ENCODE data around the gene BMP2.

BMP2 gene

GRCh38 chr20:6812530-6812929 is 45.0 kb downstream of the BMP2 start:
- Histone ChIP-seq H3K27me3 (peaks cover 0 to 15% (median 0%) of the 10 kb centered on the region in 11 experiments; a peak in 2 of 22 replicates), H3K4me3 (no peak overlapping the region), H4K20me1 (no peaks in the 10 kb centered on the region), H3K9ac (no peak overlapping the region), H3K4me1 (no peaks in the 10 kb centered on the region), H3K36me3 (no peaks in the 10 kb centered on the region), H3K9me3 (replicated peaks in 1 of 11) (peaks cover 0 to 5% (median 0%) of the 10 kb centered on the region in 11 experiments; a peak in 2 of 22 replicates), H3K27ac (no peak overlapping the region), H3K4me2 (no peak overlapping the region)
- no peak for TF ChIP-seq Cebpa-rat (IDR thresholded peaks at IDR 0.05)

- no peak for TF ChIP-seq Cebpa-rat (IDR thresholded peaks at IDR 0.05)
- no peaks in the 10 kb centered on the region for H3K4me1 ChIP-seq
- H3K4me2 ChIP-seq, result no peak overlapping the region
- H3K27me3 ChIP-seq, result peaks cover 0 to 15% (median 0%) of the 10 kb centered on the region in 11 experiments; a peak in 2 of 22 replicates
- H4K20me1 ChIP-seq, result no peaks in the 10 kb centered on the region
- no peak overlapping the region for H3K27ac ChIP-seq
- no peaks in the 10 kb centered on the region for H3K9me3 ChIP-seq (replicated peaks in 1 of 11)
- H3K4me3 ChIP-seq, result no peak overlapping the region
- H3K9ac ChIP-seq, result no peak overlapping the region
- H3K36me3 ChIP-seq, result no peaks in the 10 kb centered on the region
Observed at GRCh38 chr20:6814945-6815344, 47.5 kb downstream of the BMP2 start.

GRCh38 chr20:6818033-6818808 is 50.7 kb downstream of the BMP2 start:
- Histone ChIP-seq H3K27ac (no peak overlapping the region), H3K4me2 (no peak overlapping the region), H3K27me3 (peaks cover 0 to 6% (median 0%) of the 10 kb centered on the region in 11 experiments; a peak in 1 of 22 replicates), H4K20me1 (no peaks in the 10 kb centered on the region), H3K4me3 (no peak overlapping the region), H3K9ac (no peak overlapping the region), H3K36me3 (no peaks in the 10 kb centered on the region), H3K4me1 (no peaks in the 10 kb centered on the region; a peak in 1 of 20 replicates), H3K9me3 (replicated peaks in 1 of 11) (no peaks in the 10 kb centered on the region)
- no peak for TF ChIP-seq Cebpa-rat (IDR thresholded peaks at IDR 0.05)

GRCh38 chr20:6819599-6819998 is 52.1 kb downstream of the BMP2 start:
- H3K9me3 ChIP-seq (replicated peaks in 1 of 11), result no peaks in the 10 kb centered on the region
- H3K9ac ChIP-seq, result no peak overlapping the region
- H3K27me3 ChIP-seq, result no peaks in the 10 kb centered on the region
- TF ChIP-seq Cebpa-rat (IDR thresholded peaks at IDR 0.05), result no peak
- no peak overlapping the region for H3K4me2 ChIP-seq
- no peak overlapping the region for H3K27ac ChIP-seq
- H4K20me1 ChIP-seq, result no peaks in the 10 kb centered on the region
- no peaks in the 10 kb centered on the region; a peak in 1 of 20 replicates for H3K4me1 ChIP-seq
- no peaks in the 10 kb centered on the region for H3K36me3 ChIP-seq
- no peak overlapping the region for H3K4me3 ChIP-seq

GRCh38 chr20:6824401-6824800 is 56.9 kb downstream of the BMP2 start:
- no peaks in the 10 kb centered on the region for H3K9me3 ChIP-seq (replicated peaks in 1 of 11)
- no peak for TF ChIP-seq Cebpa-rat (IDR thresholded peaks at IDR 0.05)
- no peaks in the 10 kb centered on the region for H4K20me1 ChIP-seq
- H3K9ac ChIP-seq, result no peak overlapping the region
- H3K27me3 ChIP-seq, result no peaks in the 10 kb centered on the region
- H3K36me3 ChIP-seq, result no peaks in the 10 kb centered on the region
- H3K4me1 ChIP-seq, result no peaks in the 10 kb centered on the region; a peak in 1 of 20 replicates
- no peak overlapping the region for H3K27ac ChIP-seq
- no peak overlapping the region for H3K4me3 ChIP-seq
- no peak overlapping the region for H3K4me2 ChIP-seq

DNA sequence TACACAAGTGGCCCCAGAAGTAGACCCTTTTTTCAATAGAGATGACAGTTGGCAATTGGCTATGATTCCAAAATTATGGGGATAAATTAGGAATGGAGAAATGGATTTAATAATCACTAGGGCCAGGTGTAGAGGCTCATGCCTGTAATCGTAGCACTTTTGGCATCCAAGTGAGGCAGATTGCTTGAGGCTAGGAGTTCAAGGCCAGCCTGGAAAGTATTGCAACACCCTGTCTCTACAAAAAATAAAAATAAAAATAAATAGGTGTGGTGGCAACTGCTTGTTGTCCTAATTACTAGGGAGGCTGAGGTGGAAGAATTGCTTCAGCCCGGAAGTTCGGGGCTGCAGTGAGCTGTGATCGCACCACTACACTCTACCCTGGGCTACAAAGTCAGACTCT is 60.0 kb downstream of the BMP2 start:
- no peak overlapping the region for H3K9ac ChIP-seq
- no peaks in the 10 kb centered on the region for H3K9me3 ChIP-seq (replicated peaks in 1 of 11)
- no peak overlapping the region for H3K27ac ChIP-seq
- H3K27me3 ChIP-seq, result no peaks in the 10 kb centered on the region
- TF ChIP-seq Cebpa-rat (IDR thresholded peaks at IDR 0.05), result peak in 1 of 11 experiments; percentile 71; a peak in 2 of 22 replicates
- H3K4me1 ChIP-seq, result no peaks in the 10 kb centered on the region
- no peaks in the 10 kb centered on the region for H4K20me1 ChIP-seq
- no peaks in the 10 kb centered on the region for H3K36me3 ChIP-seq
- no peak overlapping the region for H3K4me3 ChIP-seq
- H3K4me2 ChIP-seq, result no peak overlapping the region

DNA sequence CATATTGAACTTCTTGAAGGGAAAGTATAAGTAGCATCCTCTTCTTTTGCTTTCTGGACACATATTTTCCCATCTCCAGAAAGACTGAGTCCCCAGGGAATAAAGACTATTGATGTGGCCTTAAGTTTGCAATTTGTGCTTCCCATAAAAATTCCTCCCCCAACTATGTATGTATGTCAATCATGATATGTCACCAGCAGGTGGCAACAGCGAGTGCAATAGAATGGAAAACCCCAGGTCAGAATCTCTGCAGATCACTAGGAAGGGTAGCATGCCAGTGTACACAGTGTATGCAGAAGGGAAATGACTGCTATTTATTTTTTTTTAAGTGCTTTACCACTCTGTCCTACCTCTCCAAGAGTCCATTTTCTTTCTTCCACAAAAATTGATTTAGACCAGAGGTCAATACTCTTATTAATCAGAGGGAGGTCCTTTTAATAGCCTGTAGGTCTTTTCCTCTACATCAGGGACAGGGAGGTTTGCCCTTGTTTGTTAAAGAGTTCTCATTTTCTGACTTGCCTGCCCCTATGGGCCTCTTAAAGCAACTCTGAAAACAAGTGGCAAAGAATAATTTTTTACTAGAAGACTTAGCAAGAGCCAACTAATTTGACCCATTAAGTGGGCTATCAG is 61.4 kb downstream of the BMP2 start:
- no peaks in the 10 kb centered on the region for H4K20me1 ChIP-seq
- no peaks in the 10 kb centered on the region for H3K4me1 ChIP-seq
- no peaks in the 10 kb centered on the region for H3K9me3 ChIP-seq (replicated peaks in 1 of 11)
- H3K27ac ChIP-seq, result no peak overlapping the region
- H3K9ac ChIP-seq, result no peak overlapping the region
- no peak overlapping the region for H3K4me2 ChIP-seq
- H3K36me3 ChIP-seq, result no peaks in the 10 kb centered on the region
- no peak overlapping the region for H3K4me3 ChIP-seq
- H3K27me3 ChIP-seq, result no peaks in the 10 kb centered on the region
- TF ChIP-seq Cebpa-rat (IDR thresholded peaks at IDR 0.05), result no peak

DNA sequence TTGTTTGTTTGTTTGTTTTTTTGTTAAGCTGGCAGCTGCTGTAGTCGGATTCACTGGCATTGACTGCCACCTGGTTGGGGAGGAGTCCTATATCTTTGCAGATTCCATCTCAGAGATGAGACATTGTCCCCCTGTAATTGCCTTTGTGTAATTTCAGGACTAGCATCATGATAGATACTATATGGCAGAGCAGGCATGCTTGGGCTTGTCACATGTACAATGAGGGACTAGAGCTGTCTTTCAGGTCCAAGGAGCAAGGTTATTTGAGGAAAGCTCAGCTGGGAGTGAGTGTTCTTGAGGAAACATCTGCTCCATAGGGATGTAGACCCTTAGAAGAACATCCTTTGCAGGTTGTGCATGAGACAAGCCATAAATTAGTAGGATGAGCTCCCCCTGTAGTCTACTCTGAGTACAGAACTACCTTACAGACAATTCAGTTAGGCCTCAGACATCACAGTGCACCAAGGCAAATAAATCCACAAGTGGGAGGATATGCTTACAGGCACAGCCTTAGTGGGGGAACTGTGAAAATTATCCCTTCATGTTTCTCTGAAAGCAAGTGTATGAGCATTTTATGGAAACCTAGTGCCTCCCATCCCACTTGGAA is 62.1 kb downstream of the BMP2 start:
- TF ChIP-seq Cebpa-rat (IDR thresholded peaks at IDR 0.05), result no peak

More for the DNA sequence above, 62.1 kb downstream of the BMP2 start:
- Histone ChIP-seq H3K9me3 (replicated peaks in 1 of 11) (no peaks in the 10 kb centered on the region), H3K27ac (no peak overlapping the region), H3K27me3 (no peaks in the 10 kb centered on the region), H3K9ac (no peak overlapping the region), H3K4me1 (no peaks in the 10 kb centered on the region), H3K4me3 (no peak overlapping the region), H3K36me3 (no peaks in the 10 kb centered on the region), H4K20me1 (no peaks in the 10 kb centered on the region), H3K4me2 (no peak overlapping the region)

Measured in BLaER1 treated with 17β-estradiol and CSF1 and Interleukin-3, amounts not matched to agents 10 nM and 100 nM (cell line).